Adipocyte (in vitro differentiated cells): ENCODE data around the gene DENND1A.

ENCODE experiments used
- DNase-seq: peaks from one replicate; pipeline ENCODE4 v3.0.0-alpha.2; 2015; ENCODE audit warnings: low read depth
- H3K27me3 ChIP-seq: replicated peaks from 2 replicates; pipeline ENCODE4 v1.7.0; 2013; ENCODE audit warnings: mild to moderate bottlenecking, low read length, moderate library complexity; ENCODE audit not compliant: control insufficient read depth, insufficient read depth
- H3K36me3 ChIP-seq: 2 replicates; pipeline ENCODE4 v1.7.0; 2013; ENCODE audit warnings: low read length, mild to moderate bottlenecking, moderate library complexity; ENCODE audit not compliant: control insufficient read depth, insufficient read depth, severe bottlenecking
- H3K4me1 ChIP-seq: 2 replicates; pipeline ENCODE4 v1.7.0; 2013; ENCODE audit warnings: mild to moderate bottlenecking, low read length, moderate library complexity; ENCODE audit not compliant: control insufficient read depth, insufficient read depth
- H3K4me3 ChIP-seq: 2 replicates; pipeline ENCODE4 v1.7.0; 2013; ENCODE audit warnings: mild to moderate bottlenecking, low read length, moderate library complexity
- H3K9ac ChIP-seq: 2 replicates; pipeline ENCODE4 v1.7.0; 2013; ENCODE audit warnings: mild to moderate bottlenecking, low read length, moderate library complexity
- H3K9me3 ChIP-seq: 2 replicates; pipeline ENCODE4 v1.7.0; 2013; ENCODE audit warnings: mild to moderate bottlenecking, low read length, moderate library complexity; ENCODE audit not compliant: control insufficient read depth

Gene DENND1A

DNA sequence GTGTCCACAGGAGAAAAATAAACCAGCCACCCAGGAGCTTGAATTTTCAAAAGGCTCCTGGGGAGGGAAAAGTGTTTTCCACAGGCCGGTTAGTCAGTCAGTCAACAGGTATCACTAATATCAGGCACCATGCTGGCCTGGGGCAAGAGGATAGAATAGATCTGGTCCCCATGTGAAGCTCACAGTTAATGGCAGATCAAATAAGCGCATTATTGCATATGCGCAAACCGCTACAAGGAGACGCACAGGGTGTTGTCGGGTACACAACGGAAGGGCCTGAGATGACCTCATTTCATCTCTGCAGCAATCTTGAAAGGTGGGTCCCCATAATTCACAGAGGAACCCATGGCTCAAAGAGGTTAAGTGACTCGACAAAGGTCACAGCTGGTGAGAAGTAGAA lies 313.2 kb downstream of the DENND1A start:
- Histone ChIP-seq H3K4me3 (no peak overlapping the region), H3K9me3 (no peaks in the 10 kb centered on the region), H3K36me3 (no peaks in the 10 kb centered on the region), H3K27me3 (no peaks in the 10 kb centered on the region), H3K9ac (no peak overlapping the region), H3K4me1 (no peaks in the 10 kb centered on the region)
- DNase-seq: no peak

DNA sequence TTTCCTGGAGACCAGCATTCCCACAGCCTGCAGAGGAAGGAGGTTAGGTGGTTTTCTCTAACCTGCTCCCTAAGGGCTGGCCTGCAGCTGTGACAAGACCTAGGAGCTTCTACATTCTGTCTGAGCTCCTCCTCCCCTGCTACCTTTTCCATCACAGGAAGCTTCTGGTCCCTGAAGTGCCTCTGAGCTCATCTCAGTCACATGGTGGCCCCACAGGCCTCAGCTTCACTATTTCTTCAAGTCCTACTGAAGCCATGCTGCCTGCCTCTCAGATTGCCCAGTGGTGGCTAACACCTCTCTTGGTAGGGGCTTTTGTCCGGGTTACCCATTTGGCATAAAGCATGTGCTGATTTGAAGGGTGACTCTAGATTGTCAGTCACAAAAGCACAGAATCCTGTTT lies 314.5 kb downstream of the DENND1A start:
- no peak overlapping the region for H3K4me3 ChIP-seq
- no peak overlapping the region for H3K9ac ChIP-seq
- H3K9me3 ChIP-seq: no peaks in the 10 kb centered on the region
- H3K27me3 ChIP-seq: no peaks in the 10 kb centered on the region
- DNase-seq: no peak
- peaks cover 7% of the 10 kb centered on the region for H3K4me1 ChIP-seq
- no peaks in the 10 kb centered on the region for H3K36me3 ChIP-seq

DNA sequence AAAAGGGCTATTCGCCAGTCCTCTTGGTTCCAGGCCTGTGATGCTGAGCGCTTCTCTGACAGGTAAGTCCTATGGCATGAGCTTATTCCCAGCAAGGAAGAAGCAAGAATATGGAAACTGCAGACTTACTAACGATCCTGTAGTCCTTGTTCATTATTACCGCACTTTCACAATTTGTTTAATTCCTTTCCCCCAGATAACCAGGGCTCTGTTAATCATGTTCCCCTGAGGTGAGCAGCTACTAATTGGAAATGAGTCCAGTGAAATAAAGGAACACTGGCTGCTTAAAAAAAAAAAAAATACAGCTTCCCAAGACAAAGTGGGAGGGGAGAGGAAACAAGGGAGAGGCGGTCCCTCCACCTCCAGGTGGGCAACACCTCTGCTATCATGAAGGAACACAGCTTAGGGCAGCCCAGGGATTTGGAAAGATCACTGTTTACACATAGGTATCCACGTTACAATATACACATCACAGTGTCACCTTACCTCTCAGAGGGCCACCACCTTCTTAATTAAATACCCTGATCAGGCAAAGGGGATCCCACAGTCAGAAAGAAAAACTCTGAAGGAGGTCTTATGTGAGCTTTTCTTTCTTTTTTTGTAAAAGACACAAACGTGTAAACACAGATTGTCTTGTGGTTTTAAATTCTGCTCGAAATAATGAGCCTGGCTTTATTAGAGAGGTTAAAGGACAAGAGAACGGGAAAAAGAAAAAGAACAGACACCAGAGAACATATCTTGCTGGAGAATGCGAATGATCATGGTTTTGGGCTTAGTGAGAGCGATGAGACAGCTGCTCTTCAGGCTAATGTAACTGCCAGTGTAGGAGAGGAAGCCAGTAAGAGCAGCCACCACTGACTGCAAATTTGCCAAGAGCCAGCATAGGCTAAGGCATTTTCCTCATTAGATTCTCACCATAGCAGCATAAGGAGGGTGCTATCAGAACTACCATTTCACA lies 315.3 kb downstream of the DENND1A start:
- Histone ChIP-seq H3K9me3 (no peaks in the 10 kb centered on the region), H3K36me3 (no peaks in the 10 kb centered on the region), H3K4me1 (peaks cover 7% of the 10 kb centered on the region), H3K27me3 (no peaks in the 10 kb centered on the region), H3K9ac (no peak overlapping the region), H3K4me3 (no peak overlapping the region)
- no peak for DNase-seq

DNA sequence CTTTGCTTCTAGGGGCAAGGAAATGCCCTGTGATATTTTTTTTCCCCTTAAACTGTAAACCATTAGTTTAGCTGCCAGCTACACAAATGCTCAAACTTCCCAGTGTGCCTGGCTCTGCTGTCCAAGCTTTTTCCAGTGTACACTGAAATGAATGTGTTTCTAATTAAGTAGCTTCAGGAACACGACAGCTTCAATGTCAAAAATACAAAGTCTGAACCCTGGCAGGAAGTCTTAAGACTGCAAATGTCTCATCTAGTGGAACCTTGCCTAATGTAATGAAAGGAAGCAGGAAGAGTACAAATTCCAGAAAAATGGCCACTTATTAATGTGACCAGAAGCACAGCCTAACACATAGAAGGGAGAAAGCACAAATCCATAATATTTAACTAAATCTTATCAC lies 318.7 kb downstream of the DENND1A start:
- no peaks in the 10 kb centered on the region for H3K9me3 ChIP-seq
- H3K36me3 ChIP-seq: no peaks in the 10 kb centered on the region
- peaks cover 7% of the 10 kb centered on the region for H3K4me1 ChIP-seq
- DNase-seq: peak; percentile 54
- no peaks in the 10 kb centered on the region for H3K27me3 ChIP-seq
- H3K9ac ChIP-seq: no peak overlapping the region
- no peak overlapping the region for H3K4me3 ChIP-seq

DNA sequence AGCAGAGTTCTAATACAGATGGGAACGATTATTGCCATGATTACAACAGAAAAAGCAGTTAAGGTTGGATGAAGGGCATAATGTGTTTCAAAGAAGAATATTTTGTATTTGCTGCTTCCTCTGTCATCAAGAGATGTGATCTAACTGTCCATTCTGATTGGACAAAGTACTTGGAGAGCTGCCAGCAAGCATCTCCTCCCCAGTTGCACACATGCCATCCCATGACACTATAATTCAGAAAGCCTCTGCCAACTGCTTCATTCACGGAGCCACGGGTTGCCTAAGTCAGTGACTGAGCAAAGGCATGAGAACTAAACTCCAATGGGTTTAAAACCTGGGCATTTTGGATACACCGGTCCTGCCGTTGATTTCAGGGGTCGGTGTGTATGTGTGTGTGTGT lies 320.1 kb downstream of the DENND1A start:
- Histone ChIP-seq H3K27me3 (no peaks in the 10 kb centered on the region), H3K4me1 (peaks cover 7% of the 10 kb centered on the region), H3K9ac (no peak overlapping the region), H3K36me3 (no peaks in the 10 kb centered on the region), H3K9me3 (no peaks in the 10 kb centered on the region), H3K4me3 (no peak overlapping the region)
- DNase-seq: no peak

DNA sequence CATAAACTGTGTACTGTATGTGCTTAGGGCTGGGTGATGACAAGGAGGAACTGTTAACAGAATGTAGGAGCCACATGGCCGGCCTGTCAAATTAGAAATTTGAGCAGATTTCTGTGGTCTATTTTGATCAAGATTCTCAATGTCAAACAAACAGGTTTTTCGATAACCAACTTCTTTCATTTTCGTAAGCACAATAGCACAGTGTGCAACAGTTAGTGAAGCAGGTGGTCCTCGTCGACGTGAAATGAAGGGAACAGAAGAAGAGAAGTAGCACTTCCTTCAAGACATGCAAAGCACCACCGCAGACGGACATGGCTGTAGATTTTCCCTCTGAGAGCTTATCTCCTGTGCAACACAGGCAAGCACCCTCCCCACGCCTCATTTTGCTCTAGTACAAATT lies 321.8 kb downstream of the DENND1A start:
- no peak for DNase-seq
- Histone ChIP-seq H3K9ac (no peak overlapping the region), H3K4me3 (no peak overlapping the region), H3K4me1 (peaks cover 7% of the 10 kb centered on the region), H3K9me3 (no peaks in the 10 kb centered on the region), H3K27me3 (no peaks in the 10 kb centered on the region), H3K36me3 (no peaks in the 10 kb centered on the region)

DNA sequence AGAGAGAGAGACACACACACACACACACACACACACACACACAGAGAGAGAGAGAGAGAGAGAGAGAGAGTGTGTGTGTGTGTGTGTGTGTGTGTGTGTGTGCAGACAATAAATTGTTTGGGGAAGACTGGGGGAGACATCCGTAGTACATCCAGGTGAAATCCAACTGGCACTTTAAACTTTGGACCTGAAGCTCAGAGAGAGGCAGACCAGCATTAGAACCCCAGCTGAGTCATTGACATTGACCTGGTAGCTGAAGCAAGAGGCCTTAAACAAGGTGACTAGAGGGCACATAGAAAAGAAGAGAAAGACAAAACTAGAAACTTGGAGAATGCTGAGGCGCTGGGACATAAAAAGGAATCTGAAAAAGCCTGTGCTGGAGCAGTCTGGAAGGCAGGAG lies 322.4 kb downstream of the DENND1A start:
- Histone ChIP-seq H3K36me3 (no peaks in the 10 kb centered on the region), H3K27me3 (no peaks in the 10 kb centered on the region), H3K9ac (no peak overlapping the region), H3K4me1 (peaks cover 7% of the 10 kb centered on the region), H3K9me3 (no peaks in the 10 kb centered on the region), H3K4me3 (no peak overlapping the region)
- no peak for DNase-seq

DNA sequence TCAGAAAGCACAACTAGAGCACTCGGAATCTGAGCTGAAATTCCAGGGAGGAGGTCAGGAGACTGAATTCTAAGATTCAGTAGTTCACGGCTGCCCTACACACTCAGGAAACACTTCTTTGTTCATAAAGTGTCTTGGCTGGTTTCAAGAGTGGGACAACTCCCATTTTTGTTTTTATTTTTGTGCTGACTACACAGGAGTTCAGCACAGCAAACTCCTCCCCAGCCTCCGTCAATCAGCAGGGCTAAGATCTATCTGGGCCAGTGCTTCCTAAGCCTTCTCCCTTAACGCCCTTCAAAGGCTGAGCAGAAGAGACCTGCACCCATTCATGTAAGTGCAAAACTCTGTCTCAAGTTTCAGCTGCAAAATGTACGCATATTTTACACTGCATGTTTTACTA lies 323.8 kb downstream of the DENND1A start:
- H3K4me1 ChIP-seq: peaks cover under 1% of the 10 kb centered on the region
- H3K9ac ChIP-seq: no peak overlapping the region
- H3K36me3 ChIP-seq: no peaks in the 10 kb centered on the region
- no peaks in the 10 kb centered on the region for H3K9me3 ChIP-seq
- no peak for DNase-seq
- no peak overlapping the region for H3K4me3 ChIP-seq
- no peaks in the 10 kb centered on the region for H3K27me3 ChIP-seq

DNA sequence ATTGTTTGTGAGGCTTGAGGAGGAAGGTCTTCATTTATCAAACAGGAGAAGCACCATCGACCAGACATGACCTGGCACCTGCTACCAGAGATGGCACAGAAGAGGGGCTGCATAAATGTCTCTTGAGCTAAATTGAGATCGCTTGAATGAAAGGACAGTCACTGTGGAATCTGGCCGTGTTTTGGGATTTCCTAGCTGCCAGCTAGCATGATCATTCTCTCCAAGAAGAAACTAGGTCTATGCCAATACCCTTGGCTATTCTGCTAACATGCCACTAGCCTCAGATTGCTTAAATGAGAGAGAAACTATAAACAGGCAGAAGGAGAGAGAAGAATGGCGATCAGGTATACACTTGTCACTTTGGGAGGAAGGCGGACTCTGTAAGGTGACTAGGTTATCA lies 324.6 kb downstream of the DENND1A start:
- DNase-seq: no peak
- H3K4me3 ChIP-seq: no peak overlapping the region
- no peaks in the 10 kb centered on the region for H3K4me1 ChIP-seq
- no peak overlapping the region for H3K9ac ChIP-seq
- no peaks in the 10 kb centered on the region for H3K9me3 ChIP-seq
- H3K36me3 ChIP-seq: no peaks in the 10 kb centered on the region
- H3K27me3 ChIP-seq: no peaks in the 10 kb centered on the region

DNA sequence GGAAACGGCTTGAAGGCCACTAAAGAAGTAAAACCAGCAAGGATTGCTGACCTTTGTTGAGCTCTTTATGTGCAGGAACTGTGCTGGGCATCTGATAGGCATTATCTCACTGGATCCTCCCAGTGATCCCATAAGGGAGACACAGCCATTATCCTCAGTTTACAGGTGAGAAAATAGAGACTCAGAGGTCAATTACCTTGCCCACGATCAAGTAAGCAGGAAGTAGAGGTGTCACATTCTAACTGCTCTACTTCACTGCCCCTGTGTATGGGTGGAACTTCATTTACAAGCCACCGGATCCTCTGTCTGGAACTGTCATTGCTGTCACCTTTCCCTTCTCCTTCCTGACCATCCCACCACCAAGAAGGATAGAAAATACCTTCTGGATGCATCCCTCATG lies 325.1 kb downstream of the DENND1A start:
- Histone ChIP-seq H3K9ac (no peak overlapping the region), H3K9me3 (no peaks in the 10 kb centered on the region), H3K27me3 (no peaks in the 10 kb centered on the region), H3K36me3 (no peaks in the 10 kb centered on the region), H3K4me3 (no peak overlapping the region), H3K4me1 (no peaks in the 10 kb centered on the region)
- no peak for DNase-seq

DNA sequence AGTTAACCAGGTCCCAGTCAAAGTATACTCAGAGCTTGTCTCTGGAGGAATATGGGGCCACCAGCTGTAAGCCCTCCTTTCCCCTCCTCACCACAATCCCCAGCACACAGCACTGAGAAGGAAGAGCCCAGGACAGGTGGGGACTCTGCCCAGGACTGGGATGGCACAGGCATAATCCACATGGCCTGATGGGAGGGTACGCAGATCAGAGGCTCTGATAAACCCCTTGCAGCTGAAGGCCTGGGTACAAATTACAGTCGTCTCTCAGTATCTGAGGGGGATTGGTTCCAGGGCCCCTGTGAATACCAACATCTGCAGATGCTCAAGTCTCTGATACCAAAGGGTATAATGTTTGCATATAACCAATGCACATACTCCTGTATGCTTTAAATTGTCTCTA lies 328.1 kb downstream of the DENND1A start:
- H3K4me3 ChIP-seq: no peak overlapping the region
- no peaks in the 10 kb centered on the region for H3K9me3 ChIP-seq
- H3K4me1 ChIP-seq: no peaks in the 10 kb centered on the region
- no peak overlapping the region for H3K9ac ChIP-seq
- H3K27me3 ChIP-seq: no peaks in the 10 kb centered on the region
- no peak for DNase-seq
- no peaks in the 10 kb centered on the region for H3K36me3 ChIP-seq

DNA sequence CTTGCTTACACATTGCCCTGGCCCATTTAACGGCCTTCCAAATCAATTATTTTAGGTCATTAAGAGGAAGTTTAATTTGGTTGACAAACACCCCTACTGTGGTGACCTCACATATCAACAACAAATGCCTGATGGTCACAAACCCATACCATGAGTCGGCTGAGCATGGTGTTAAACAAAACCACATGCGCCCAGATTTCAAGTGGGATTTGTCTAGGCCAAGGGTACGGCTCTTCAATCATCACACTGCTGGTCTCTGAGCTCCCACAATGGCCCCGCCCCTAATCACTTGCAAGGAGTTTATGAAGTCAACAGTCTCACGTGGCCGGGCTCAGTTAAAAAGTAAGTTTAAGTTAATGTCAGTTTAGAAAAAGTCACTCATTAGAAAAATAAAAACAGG lies 330.1 kb downstream of the DENND1A start:
- no peak for DNase-seq
- Histone ChIP-seq H3K4me3 (no peak overlapping the region), H3K9ac (no peak overlapping the region), H3K9me3 (no peaks in the 10 kb centered on the region), H3K27me3 (no peaks in the 10 kb centered on the region), H3K4me1 (no peaks in the 10 kb centered on the region), H3K36me3 (no peaks in the 10 kb centered on the region)
